Activated CD8-positive, alpha-beta memory T cell treated with anti-CD3 and anti-CD28 coated beads, Interleukin-2, amount 50 U/mL, for 24 hours (primary cell): Measurements from ENCODE around the gene ZNF586.
"Not testable (repeated sequence)": the region's sequence is repeated elsewhere in the genome, so short reads cannot be mapped to it uniquely, and the experiment has no call there.

Source experiments
- DNase-seq: peaks from one replicate; pipeline ENCODE4 v3.0.0-alpha.2; 2020; ENCODE audit errors: extremely low read depth

The ZNF586 gene

DNA sequence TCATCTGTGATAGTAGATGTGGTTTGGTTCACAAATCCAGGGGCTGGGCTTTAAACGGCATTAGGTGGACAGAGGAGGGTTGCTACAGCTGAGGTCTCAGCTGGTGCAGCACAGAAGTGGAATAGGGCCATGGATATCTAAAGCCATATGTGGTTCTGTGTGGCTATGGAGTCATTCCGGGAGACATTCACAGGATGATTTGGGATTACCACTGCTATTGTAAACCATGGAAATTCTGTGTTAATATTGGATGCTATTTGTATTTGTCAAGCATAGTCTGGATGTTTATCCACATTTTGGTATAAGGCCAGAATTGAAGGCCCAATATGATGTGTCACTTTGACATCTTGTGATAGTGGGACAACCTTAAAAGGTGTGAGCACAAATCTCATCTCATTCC is 53.7 kb downstream of the ZNF586 start:
- not testable (repeated sequence) for DNase-seq

DNA sequence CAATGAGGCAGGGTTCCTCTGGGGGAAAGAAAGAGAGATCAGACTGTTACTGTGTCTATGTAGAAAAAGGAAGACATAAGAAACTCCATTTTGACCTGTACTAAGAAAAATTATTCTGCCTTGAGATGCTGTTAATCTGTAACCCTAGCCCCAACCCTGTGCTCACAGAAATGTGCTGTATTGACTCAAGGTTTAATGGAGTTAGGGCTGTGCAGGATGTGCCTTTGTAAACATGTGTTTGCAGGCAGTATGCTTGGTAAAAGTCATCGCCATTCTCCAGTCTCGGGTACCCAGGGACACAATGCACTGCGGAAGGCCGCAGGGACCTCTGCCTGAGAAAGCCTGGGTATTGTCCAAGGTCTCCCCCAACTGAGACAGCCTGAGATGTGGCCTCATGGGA is 54.1 kb downstream of the ZNF586 start:
- DNase-seq = not testable (repeated sequence)

DNA sequence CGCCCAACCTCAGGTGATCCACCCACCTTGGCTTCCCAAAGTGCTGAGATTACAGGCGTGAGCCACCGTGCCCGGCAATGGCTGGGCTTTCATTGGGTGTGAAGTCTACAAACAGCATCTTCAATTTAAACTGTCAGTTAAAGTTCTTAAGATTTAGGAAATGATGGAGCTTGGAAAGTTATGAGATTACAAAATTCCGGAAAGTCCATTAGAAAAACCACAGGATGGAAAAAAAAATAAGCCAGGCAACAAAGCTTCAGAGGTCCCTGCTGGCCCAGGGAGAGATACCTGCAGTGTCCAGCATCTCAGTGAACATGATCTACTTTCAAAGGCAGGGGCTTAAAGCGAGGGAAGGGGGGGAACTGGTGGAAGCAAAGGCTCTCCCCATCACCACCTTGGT is 56.0 kb downstream of the ZNF586 start:
- no peak for DNase-seq

DNA sequence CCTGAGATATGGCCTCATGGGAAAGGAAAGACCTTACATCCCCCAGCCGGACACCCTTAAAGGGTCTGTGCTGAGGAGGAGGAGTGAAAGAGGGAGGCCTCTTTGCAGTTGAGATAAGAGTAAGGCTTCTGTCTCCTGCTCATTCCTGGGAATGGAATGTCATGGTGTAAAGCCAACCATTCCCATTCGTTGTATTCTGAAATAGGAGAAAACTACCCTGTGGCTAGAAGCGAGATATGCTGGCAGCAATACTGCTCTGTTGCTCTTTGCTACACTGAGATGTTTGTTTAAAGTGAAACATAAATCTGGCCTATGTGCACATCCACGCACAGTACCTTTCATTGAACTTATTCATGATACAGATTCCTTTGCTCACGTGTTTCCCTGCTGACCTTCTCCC is 59.8 kb downstream of the ZNF586 start:
- DNase-seq = no peak

DNA sequence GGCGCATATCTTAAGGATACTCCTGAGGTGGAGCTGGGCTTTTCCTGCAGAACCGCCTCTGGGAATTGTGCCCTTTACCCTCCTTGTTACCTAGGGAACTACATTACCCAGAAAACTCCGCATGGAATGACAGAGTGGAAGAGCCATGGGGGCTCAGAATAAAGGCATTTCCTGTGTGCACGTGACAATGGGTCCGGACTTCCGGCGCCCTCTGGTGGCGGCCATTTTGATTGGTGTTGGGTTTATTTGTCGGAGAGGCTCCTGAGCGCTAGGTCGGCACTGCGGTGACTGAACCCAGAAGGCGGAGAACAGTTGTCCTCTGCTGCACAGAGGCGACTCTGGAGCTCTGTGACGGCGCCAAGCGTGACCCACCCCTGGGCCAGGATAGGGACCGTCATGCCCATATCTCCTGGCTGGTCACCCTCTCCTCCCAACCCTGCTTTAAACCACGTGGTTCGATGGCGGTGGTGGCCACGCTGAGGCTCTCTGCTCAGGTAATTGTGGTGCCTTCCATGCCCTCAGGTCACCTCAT is 60.7 kb downstream of the ZNF586 start, which contains the start of gene ZNF587B:
Gene ZNF587B, plus strand, starts transcription at position 229 of the 532 bp plus-strand sequence. Its CDS starts 230 bp downstream, at position 459.
- DNase-seq = no peak
